ENCODE data around the gene ARMC2.

Gene ARMC2

DNA sequence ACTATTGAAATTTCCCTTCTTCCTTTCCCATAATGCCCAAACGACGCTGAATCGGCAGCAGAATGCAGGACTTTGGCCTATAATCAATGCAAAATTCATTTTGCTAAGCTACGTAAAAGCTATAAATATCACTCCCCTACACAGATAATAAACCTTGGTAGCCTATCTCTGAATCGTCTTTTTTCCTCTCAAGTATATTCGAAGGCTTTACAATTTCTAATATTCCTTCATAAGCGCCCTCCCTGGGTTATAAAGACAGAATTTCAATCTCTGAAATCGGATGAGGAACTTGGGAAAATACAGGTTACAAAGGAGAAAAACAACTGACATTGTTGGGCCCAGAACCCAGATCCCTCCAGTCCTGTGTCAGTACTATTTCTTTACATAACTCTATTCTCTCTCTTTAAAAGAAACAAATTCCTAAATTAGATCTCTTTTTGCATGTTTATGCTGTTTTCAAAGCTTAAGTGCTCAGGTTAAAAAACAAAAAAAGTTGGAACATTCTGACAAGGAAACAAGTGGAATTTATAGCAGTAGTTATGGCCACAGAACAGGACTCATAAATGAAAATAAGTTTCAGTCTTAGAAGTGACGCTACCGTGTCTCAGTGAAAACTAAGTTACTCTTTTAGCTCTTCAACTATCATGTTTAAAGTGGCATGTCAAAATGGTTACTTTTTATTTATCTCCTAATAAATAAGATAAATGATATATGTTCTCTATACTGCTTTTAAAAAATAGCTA lies 161.9 kb downstream of the ARMC2 start:
- peak overlapping the region; percentile 95 for H3K4me3 ChIP-seq (ENCODE audit: low read length)
- H3K9ac ChIP-seq (ENCODE audit: low read length): peak overlapping the region; percentile 84
- peaks cover 40% of the 10 kb centered on the region for H3K4me1 ChIP-seq (ENCODE audit: control insufficient read depth, insufficient read depth, low read length)
- no peaks in the 10 kb centered on the region for H3K36me3 ChIP-seq (ENCODE audit: control insufficient read depth, insufficient read depth, low read length, severe bottlenecking)
- no peaks in the 10 kb centered on the region for H3K27me3 ChIP-seq (replicated peaks; ENCODE audit: control insufficient read depth, insufficient read depth, low read length)
- H3K9me3 ChIP-seq (ENCODE audit: control insufficient read depth, low read length): no peaks in the 10 kb centered on the region
- no peak for DNase-seq (ENCODE audit: low read depth)

DNA sequence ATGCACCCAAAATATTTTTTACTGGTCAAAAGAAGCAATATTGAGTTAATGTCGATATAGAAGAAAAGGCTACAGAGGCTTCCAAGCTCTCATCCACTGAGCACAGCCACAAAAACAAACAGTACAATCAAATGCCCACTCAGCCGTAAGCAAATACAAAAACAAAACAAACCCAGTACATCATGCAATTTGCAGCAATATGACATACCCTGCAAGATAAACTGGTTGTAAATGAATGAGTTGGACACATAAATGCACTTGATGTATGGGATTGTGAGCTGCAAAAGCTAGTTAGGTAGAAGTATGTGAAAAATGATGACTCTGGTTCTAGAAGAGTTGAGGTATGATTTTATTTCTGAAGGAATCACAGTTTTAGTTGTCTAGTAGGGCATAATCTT lies 162.5 kb downstream of the ARMC2 start:
- Histone ChIP-seq H3K4me3 (ENCODE audit: low read length) (no peak overlapping the region), H3K36me3 (ENCODE audit: control insufficient read depth, insufficient read depth, low read length, severe bottlenecking) (no peaks in the 10 kb centered on the region), H3K9ac (ENCODE audit: low read length) (no peak overlapping the region), H3K4me1 (ENCODE audit: control insufficient read depth, insufficient read depth, low read length) (peaks cover 40% of the 10 kb centered on the region), H3K27me3 (replicated peaks; ENCODE audit: control insufficient read depth, insufficient read depth, low read length) (no peaks in the 10 kb centered on the region), H3K9me3 (ENCODE audit: control insufficient read depth, low read length) (no peaks in the 10 kb centered on the region)
- DNase-seq (ENCODE audit: low read depth): no peak

DNA sequence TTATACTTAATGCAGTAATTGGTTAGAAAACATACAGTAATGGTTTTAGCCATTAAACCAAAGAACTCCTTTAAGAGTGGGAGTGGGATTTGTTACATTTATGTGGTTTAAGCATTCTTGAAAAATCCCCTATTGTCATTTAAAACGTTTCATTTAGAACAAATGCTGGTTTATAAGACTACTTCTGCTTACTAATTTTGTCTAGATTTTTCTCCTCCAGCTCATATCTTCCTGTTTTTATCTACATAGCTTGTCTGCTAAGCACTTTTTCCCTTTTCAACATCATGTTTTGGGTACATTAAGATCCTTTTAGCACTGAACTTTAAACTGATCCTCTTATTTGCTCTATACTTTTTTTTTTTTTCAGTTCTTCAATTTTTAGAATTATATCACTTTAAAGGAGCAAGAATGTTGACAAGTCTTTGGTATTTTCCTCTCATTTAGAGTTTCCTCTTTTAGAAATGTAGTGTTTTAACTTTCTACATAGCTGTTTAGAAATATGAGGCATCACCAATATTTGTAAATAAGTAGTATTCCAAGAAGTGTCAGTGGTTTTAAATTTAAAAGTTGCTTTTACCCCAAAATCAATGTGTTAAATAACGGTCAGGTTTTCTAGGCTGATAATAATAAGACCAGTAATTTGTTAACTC lies 165.6 kb downstream of the ARMC2 start:
- no peak overlapping the region for H3K4me3 ChIP-seq (ENCODE audit: low read length)
- no peak overlapping the region for H3K9ac ChIP-seq (ENCODE audit: low read length)
- H3K9me3 ChIP-seq (ENCODE audit: control insufficient read depth, low read length): no peaks in the 10 kb centered on the region
- no peaks in the 10 kb centered on the region for H3K27me3 ChIP-seq (replicated peaks; ENCODE audit: control insufficient read depth, insufficient read depth, low read length)
- peaks cover 26% of the 10 kb centered on the region for H3K4me1 ChIP-seq (ENCODE audit: control insufficient read depth, insufficient read depth, low read length)
- H3K36me3 ChIP-seq (ENCODE audit: control insufficient read depth, insufficient read depth, low read length, severe bottlenecking): no peaks in the 10 kb centered on the region
- peak; percentile 15 for DNase-seq (ENCODE audit: low read depth)

DNA sequence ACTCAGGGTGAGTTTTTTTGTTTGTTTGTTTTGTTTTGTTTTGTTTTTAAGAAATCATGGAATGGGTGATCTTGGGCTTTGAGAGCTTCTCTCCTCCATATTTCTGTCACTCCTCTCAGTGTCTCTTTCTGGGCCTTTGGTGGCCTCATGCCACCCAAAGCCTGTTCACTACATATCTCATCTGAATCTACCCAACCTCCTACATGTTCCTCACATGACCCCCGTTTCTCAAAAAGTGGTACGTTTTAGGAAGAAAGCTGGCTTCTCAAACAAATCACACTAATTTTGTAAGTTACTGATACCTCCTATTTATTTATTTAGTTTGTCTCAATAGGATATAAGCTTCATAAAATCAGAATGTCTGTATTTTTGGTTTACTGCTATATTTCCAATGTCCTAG lies 166.4 kb downstream of the ARMC2 start:
- Histone ChIP-seq H3K9me3 (ENCODE audit: control insufficient read depth, low read length) (no peaks in the 10 kb centered on the region), H3K36me3 (ENCODE audit: control insufficient read depth, insufficient read depth, low read length, severe bottlenecking) (no peaks in the 10 kb centered on the region), H3K4me3 (ENCODE audit: low read length) (no peak overlapping the region), H3K9ac (ENCODE audit: low read length) (no peak overlapping the region), H3K4me1 (ENCODE audit: control insufficient read depth, insufficient read depth, low read length) (peaks cover 26% of the 10 kb centered on the region), H3K27me3 (replicated peaks; ENCODE audit: control insufficient read depth, insufficient read depth, low read length) (no peaks in the 10 kb centered on the region)
- DNase-seq (ENCODE audit: low read depth): no peak

DNA sequence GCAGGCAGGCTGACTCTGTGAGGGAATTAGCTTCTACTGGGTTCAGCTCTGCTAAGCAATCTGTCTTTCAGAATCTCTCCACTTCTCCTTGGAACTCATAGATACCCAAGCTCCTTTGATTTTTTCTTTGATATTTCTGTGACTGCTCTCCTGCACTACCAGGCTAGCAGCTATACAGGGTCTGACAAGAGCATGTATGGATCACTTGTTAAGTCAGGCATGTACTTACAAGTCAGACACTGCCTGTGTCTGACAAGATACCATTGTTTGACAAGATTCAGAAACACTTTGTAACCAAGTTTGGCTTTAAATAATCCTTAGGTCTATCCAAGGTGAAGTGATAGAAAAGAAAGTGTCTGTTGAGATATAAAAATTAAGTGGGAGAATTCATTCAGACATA lies 167.0 kb downstream of the ARMC2 start:
- Histone ChIP-seq H3K4me1 (ENCODE audit: control insufficient read depth, insufficient read depth, low read length) (peaks cover 21% of the 10 kb centered on the region), H3K9ac (ENCODE audit: low read length) (no peak overlapping the region), H3K27me3 (replicated peaks; ENCODE audit: control insufficient read depth, insufficient read depth, low read length) (no peaks in the 10 kb centered on the region), H3K4me3 (ENCODE audit: low read length) (no peak overlapping the region), H3K9me3 (ENCODE audit: control insufficient read depth, low read length) (no peaks in the 10 kb centered on the region), H3K36me3 (ENCODE audit: control insufficient read depth, insufficient read depth, low read length, severe bottlenecking) (no peaks in the 10 kb centered on the region)
- no peak for DNase-seq (ENCODE audit: low read depth)

DNA sequence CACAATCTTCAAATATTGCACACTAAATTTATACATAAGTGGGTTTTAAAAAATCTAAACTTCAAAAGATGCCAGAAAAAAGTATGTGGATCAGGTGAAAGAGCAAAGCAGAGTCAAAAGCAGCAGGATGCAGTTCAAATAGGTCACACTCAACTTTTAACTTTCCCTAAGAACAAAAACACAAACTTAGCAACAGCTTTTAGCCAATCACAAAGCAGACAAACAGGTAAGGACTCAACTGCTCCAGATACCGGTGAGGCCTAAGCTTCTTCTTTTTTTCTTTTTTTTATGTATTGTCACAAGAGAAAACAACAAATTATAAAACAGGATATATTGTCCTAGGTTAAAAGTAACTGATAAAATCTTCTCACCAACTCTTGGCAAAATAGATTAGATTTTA lies 171.7 kb downstream of the ARMC2 start:
- no peak for DNase-seq (ENCODE audit: low read depth)

DNA sequence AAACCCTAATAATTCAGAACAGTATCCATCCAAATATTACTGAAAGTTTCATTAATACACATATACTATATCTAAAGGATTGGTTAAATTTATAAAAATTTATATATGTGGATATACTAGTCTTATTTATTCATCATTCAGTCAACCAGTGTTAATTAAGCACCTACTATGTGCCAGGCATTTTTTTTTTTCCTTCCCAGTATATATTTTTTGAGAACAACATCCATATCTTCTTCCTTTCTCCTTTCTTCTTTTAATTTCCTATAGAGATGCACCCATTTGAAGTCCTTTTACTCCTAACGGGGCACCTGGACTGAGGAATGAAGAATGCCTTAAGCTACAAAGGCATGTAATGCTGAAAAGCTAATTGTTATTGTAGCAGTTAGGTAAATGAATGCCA lies 173.6 kb downstream of the ARMC2 start:
- DNase-seq (ENCODE audit: low read depth): no peak
- H3K36me3 ChIP-seq (ENCODE audit: control insufficient read depth, insufficient read depth, low read length, severe bottlenecking): no peaks in the 10 kb centered on the region
- no peaks in the 10 kb centered on the region for H3K27me3 ChIP-seq (replicated peaks; ENCODE audit: control insufficient read depth, insufficient read depth, low read length)
- H3K9ac ChIP-seq (ENCODE audit: low read length): no peak overlapping the region
- no peak overlapping the region for H3K4me3 ChIP-seq (ENCODE audit: low read length)
- H3K9me3 ChIP-seq (ENCODE audit: control insufficient read depth, low read length): no peaks in the 10 kb centered on the region
- peaks cover 22% of the 10 kb centered on the region for H3K4me1 ChIP-seq (ENCODE audit: control insufficient read depth, insufficient read depth, low read length)

More for the DNA sequence above, 171.7 kb downstream of the ARMC2 start:
- no peak overlapping the region for H3K4me3 ChIP-seq (ENCODE audit: low read length)
- H3K4me1 ChIP-seq (ENCODE audit: control insufficient read depth, insufficient read depth, low read length): peaks cover 20% of the 10 kb centered on the region
- no peaks in the 10 kb centered on the region for H3K36me3 ChIP-seq (ENCODE audit: control insufficient read depth, insufficient read depth, low read length, severe bottlenecking)
- no peak overlapping the region for H3K9ac ChIP-seq (ENCODE audit: low read length)
- H3K27me3 ChIP-seq (replicated peaks; ENCODE audit: control insufficient read depth, insufficient read depth, low read length): no peaks in the 10 kb centered on the region
- no peaks in the 10 kb centered on the region for H3K9me3 ChIP-seq (ENCODE audit: control insufficient read depth, low read length)

DNA sequence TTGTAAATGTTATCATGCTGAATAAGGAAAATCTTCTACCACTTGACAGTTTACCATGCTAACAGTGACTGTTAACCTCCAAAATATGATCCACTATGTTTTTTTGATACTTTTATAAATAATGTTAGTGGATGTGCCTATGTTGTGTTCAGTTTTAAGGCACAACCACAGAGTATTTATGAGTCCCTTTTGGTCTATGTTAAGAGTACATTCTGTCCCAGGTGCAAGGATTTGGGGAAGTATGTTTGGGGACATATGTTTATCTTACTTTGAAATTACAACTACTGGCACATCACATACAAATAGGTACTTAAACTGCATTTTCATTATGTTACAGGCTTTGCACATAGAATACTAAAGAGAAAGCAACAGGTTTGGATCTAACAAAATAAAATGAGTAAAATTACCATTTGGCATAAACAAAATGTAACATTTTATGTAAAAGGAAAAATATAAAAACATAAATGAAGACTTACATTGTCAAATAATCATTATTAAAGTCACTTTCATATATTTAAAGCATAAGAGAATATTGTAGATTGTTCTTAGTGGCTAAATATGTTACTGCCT lies 175.2 kb downstream of the ARMC2 start:
- Histone ChIP-seq H3K9ac (ENCODE audit: low read length) (no peak overlapping the region), H3K4me1 (ENCODE audit: control insufficient read depth, insufficient read depth, low read length) (peaks cover 22% of the 10 kb centered on the region), H3K9me3 (ENCODE audit: control insufficient read depth, low read length) (no peaks in the 10 kb centered on the region), H3K27me3 (replicated peaks; ENCODE audit: control insufficient read depth, insufficient read depth, low read length) (no peaks in the 10 kb centered on the region), H3K36me3 (ENCODE audit: control insufficient read depth, insufficient read depth, low read length, severe bottlenecking) (no peaks in the 10 kb centered on the region), H3K4me3 (ENCODE audit: low read length) (no peak overlapping the region)
- DNase-seq (ENCODE audit: low read depth): no peak

All from adipocyte (in vitro differentiated cells).